Measurements from ENCODE around the gene MOV10.

DNA sequence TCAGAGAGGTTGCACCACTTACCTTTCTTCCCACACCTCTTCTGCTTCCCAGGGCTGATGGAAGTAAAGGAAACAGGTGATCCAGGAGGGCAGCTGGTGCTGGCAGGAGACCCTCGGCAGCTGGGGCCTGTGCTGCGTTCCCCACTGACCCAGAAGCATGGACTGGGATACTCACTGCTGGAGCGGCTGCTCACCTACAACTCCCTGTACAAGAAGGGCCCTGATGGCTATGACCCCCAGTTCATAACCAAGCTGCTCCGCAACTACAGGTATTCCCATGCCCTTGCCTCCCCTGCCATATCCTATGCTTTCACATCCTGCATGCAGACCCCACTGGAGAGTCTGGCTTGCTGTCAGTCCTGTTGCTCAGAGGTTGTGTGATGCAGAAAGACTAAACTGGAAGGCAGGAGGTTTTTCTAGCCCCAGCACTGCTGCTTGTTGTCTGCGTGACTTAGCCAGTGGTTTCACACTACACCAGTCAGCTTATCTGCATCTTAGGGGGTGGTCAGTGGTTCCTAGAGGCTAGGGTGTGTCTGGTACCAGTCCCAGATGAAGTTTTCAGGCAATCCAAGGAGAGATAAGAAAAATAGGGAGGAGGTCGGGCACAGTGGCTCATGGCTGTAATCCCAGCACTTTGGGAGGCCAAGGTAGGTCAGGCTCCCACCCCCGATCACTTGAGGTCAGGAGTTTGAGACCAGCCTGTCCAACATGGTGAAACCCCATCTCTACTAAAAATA lies 22.3 kb downstream of the MOV10 start:
- TF ChIP-seq, protein P1, sequence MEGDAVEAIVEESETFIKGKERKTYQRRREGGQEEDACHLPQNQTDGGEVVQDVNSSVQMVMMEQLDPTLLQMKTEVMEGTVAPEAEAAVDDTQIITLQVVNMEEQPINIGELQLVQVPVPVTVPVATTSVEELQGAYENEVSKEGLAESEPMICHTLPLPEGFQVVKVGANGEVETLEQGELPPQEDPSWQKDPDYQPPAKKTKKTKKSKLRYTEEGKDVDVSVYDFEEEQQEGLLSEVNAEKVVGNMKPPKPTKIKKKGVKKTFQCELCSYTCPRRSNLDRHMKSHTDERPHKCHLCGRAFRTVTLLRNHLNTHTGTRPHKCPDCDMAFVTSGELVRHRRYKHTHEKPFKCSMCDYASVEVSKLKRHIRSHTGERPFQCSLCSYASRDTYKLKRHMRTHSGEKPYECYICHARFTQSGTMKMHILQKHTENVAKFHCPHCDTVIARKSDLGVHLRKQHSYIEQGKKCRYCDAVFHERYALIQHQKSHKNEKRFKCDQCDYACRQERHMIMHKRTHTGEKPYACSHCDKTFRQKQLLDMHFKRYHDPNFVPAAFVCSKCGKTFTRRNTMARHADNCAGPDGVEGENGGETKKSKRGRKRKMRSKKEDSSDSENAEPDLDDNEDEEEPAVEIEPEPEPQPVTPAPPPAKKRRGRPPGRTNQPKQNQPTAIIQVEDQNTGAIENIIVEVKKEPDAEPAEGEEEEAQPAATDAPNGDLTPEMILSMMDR (IDR thresholded peaks at IDR 0.05), result no peak
- no peak for TF ChIP-seq POLR2A (IDR thresholded peaks at IDR 0.05)
